Activated CD4-positive, alpha-beta T cell treated with anti-CD3 and anti-CD28 coated beads, Interleukin-2, amount 10 ng/mL, durations not matched to agents 24 days and 14 days (primary cell): ENCODE results near the gene TRIM39. TPM values are rescaled to one million over a fixed set of nuclear protein-coding genes. Genes with fewer than 3 reads are reported as not detected.
"Not testable (repeated sequence)": the region's sequence is repeated elsewhere in the genome, so short reads cannot be mapped to it uniquely, and the experiment has no call there.

Experiments used
- DNase-seq: peaks from one replicate; pipeline ENCODE4 v3.0.0; 2022
- H3K27ac Mint-ChIP-seq: one replicate; pipeline ENCODE4 v1.8.0; 2022; ENCODE audit warnings: mild to moderate bottlenecking, mixed read lengths
- H3K27me3 Mint-ChIP-seq: one replicate; pipeline ENCODE4 v1.8.0; 2022; ENCODE audit warnings: mixed read lengths
- H3K36me3 Mint-ChIP-seq: one replicate; pipeline ENCODE4 v1.8.0; 2022; ENCODE audit warnings: low read depth, mild to moderate bottlenecking, mixed read lengths
- H3K4me1 Mint-ChIP-seq: one replicate; pipeline ENCODE4 v1.8.0; 2021; ENCODE audit warnings: mixed read lengths
- H3K4me3 Mint-ChIP-seq: one replicate; pipeline ENCODE4 v1.8.0; 2022; ENCODE audit warnings: mild to moderate bottlenecking, moderate library complexity, mixed read lengths
- H3K9me3 Mint-ChIP-seq: one replicate; pipeline ENCODE4 v1.8.0; 2021; ENCODE audit warnings: mixed read lengths
- intact Hi-C: fragments of 100-400 bp; cut with micrococcal nuclease; formaldehyde crosslinking; loops from one replicate; pipeline ENCODE4 v1.15.1; 2023
- total RNA-seq: library from RNA; stranded (reverse); gene quantifications from 2 replicates; pipeline ENCODE4 v1.2.3, GENCODE V29; 2022

The TRIM39 gene
- 12.5 and 13.7 TPM in 2 replicates for total RNA-seq

- Mint-ChIP-seq H3K4me3 (peak within 1 kb of the TSS; percentile 96), H3K36me3 (peaks cover 43% of the 10 kb centered on the region), H3K27ac (peak within 1 kb of the TSS; percentile 99), H3K9me3 (peaks cover 4% of the 10 kb centered on the region), H3K4me1 (peaks cover 49% of the 10 kb centered on the region), H3K27me3 (no peaks in the 10 kb centered on the region)
- intact Hi-C loops = loop anchor here (1.0 to 5.0 kb wide), 4 partner anchors 19 to 259 kb away; partner anchors contain the start of genes GNL1, PPP1R11, PRR3 and RPP21
- peak; percentile 97 for DNase-seq
These were observed at the start of gene TRIM39 for GRCh38 chr6:30326526-30327231. Gene TRIM39 (plus strand): TSS chr6:30326927. CDS start chr6:30329318, 2,391 bp downstream.

GRCh38 chr6:30280988-30281387 lies 45.7 kb upstream of the TRIM39 start:
- intact Hi-C loops, H3K27ac Mint-ChIP-seq, H3K4me3 Mint-ChIP-seq, DNase-seq, H3K4me1 Mint-ChIP-seq: not testable (repeated sequence)
- peaks cover 11% of the 10 kb centered on the region for H3K27me3 Mint-ChIP-seq
- H3K36me3 Mint-ChIP-seq = peaks cover 22% of the 10 kb centered on the region
- peaks cover 46% of the 10 kb centered on the region for H3K9me3 Mint-ChIP-seq

GRCh38 chr6:30282522-30282921 lies 44.2 kb upstream of the TRIM39 start:
- Mint-ChIP-seq H3K4me3 (no peak overlapping the region), H3K4me1 (no peaks in the 10 kb centered on the region), H3K36me3 (peaks cover 27% of the 10 kb centered on the region), H3K27ac (no peak overlapping the region), H3K27me3 (peaks cover 5% of the 10 kb centered on the region), H3K9me3 (peaks cover 46% of the 10 kb centered on the region)
- intact Hi-C loops = no loop called here
- no peak for DNase-seq

- Mint-ChIP-seq H3K4me3 (no peak overlapping the region), H3K27me3 (no peaks in the 10 kb centered on the region), H3K36me3 (peaks cover 38% of the 10 kb centered on the region), H3K27ac (no peak overlapping the region), H3K4me1 (no peaks in the 10 kb centered on the region), H3K9me3 (peaks cover 54% of the 10 kb centered on the region)
- no peak for DNase-seq
- intact Hi-C loops = no loop called here
These were observed 43.0 kb upstream of the TRIM39 start for GRCh38 chr6:30283761-30284160.

GRCh38 chr6:30287139-30287538 lies 39.6 kb upstream of the TRIM39 start:
- intact Hi-C loops = no loop called here
- Mint-ChIP-seq H3K27me3 (no peaks in the 10 kb centered on the region), H3K4me1 (no peaks in the 10 kb centered on the region), H3K36me3 (peaks cover 57% of the 10 kb centered on the region), H3K27ac (no peak overlapping the region), H3K4me3 (no peak overlapping the region), H3K9me3 (peaks cover 57% of the 10 kb centered on the region)
- DNase-seq = no peak

- Mint-ChIP-seq H3K36me3 (peaks cover 62% of the 10 kb centered on the region), H3K9me3 (peaks cover 17% of the 10 kb centered on the region), H3K27me3 (no peaks in the 10 kb centered on the region), H3K4me1 (no peaks in the 10 kb centered on the region), H3K27ac (no peak overlapping the region), H3K4me3 (no peak overlapping the region)
- no peak for DNase-seq
- intact Hi-C loops = no loop called here
These were observed 30.9 kb upstream of the TRIM39 start for GRCh38 chr6:30295837-30296236.

GRCh38 chr6:30304002-30304401 lies 22.7 kb upstream of the TRIM39 start:
- peaks cover 28% of the 10 kb centered on the region for H3K9me3 Mint-ChIP-seq
- H3K4me3 Mint-ChIP-seq = no peak overlapping the region
- peak overlapping the region; percentile 46 for H3K27ac Mint-ChIP-seq
- intact Hi-C loops = loop anchor here (2.0 kb wide), 1 partner anchor 15 kb away; no protein-coding TSS in a partner anchor
- DNase-seq = no peak
- peaks cover 20% of the 10 kb centered on the region for H3K4me1 Mint-ChIP-seq
- H3K36me3 Mint-ChIP-seq = peaks cover 75% of the 10 kb centered on the region
- H3K27me3 Mint-ChIP-seq = no peaks in the 10 kb centered on the region

- Mint-ChIP-seq H3K4me3 (no peak overlapping the region), H3K27ac (no peak overlapping the region), H3K9me3 (no peaks in the 10 kb centered on the region), H3K36me3 (peaks cover 63% of the 10 kb centered on the region), H3K27me3 (no peaks in the 10 kb centered on the region), H3K4me1 (peaks cover 18% of the 10 kb centered on the region)
- no peak for DNase-seq
- intact Hi-C loops = no loop called here
These were observed 15.6 kb upstream of the TRIM39 start for GRCh38 chr6:30311101-30311500.

GRCh38 chr6:30311671-30312070 lies 15.1 kb upstream of the TRIM39 start:
- peaks cover 63% of the 10 kb centered on the region for H3K36me3 Mint-ChIP-seq
- no peak for DNase-seq
- no peaks in the 10 kb centered on the region for H3K27me3 Mint-ChIP-seq
- H3K27ac Mint-ChIP-seq = no peak overlapping the region
- peaks cover 17% of the 10 kb centered on the region for H3K4me1 Mint-ChIP-seq
- no peaks in the 10 kb centered on the region for H3K9me3 Mint-ChIP-seq
- intact Hi-C loops = no loop called here
- no peak overlapping the region for H3K4me3 Mint-ChIP-seq

GRCh38 chr6:30312266-30312665 lies 14.5 kb upstream of the TRIM39 start:
- intact Hi-C loops = no loop called here
- Mint-ChIP-seq H3K4me1 (peaks cover 16% of the 10 kb centered on the region), H3K36me3 (peaks cover 59% of the 10 kb centered on the region), H3K4me3 (no peak overlapping the region), H3K27ac (no peak overlapping the region), H3K9me3 (no peaks in the 10 kb centered on the region), H3K27me3 (no peaks in the 10 kb centered on the region)
- DNase-seq = no peak

GRCh38 chr6:30312676-30313321 lies 13.9 kb upstream of the TRIM39 start:
- intact Hi-C loops = no loop called here
- Mint-ChIP-seq H3K27me3 (no peaks in the 10 kb centered on the region), H3K36me3 (peaks cover 58% of the 10 kb centered on the region), H3K4me3 (no peak overlapping the region), H3K4me1 (peaks cover 21% of the 10 kb centered on the region), H3K27ac (no peak overlapping the region), H3K9me3 (no peaks in the 10 kb centered on the region)
- no peak for DNase-seq

GRCh38 chr6:30315156-30315555 lies 11.6 kb upstream of the TRIM39 start:
- DNase-seq = no peak
- no peak overlapping the region for H3K27ac Mint-ChIP-seq
- peaks cover 55% of the 10 kb centered on the region for H3K36me3 Mint-ChIP-seq
- intact Hi-C loops = no loop called here
- no peak overlapping the region for H3K4me3 Mint-ChIP-seq
- H3K27me3 Mint-ChIP-seq = no peaks in the 10 kb centered on the region
- H3K9me3 Mint-ChIP-seq = no peaks in the 10 kb centered on the region
- H3K4me1 Mint-ChIP-seq = peaks cover 34% of the 10 kb centered on the region

- Mint-ChIP-seq H3K4me3 (peak overlapping the region; percentile 11), H3K27me3 (no peaks in the 10 kb centered on the region), H3K27ac (peak overlapping the region; percentile 50), H3K9me3 (peaks cover 4% of the 10 kb centered on the region), H3K36me3 (peaks cover 59% of the 10 kb centered on the region), H3K4me1 (peaks cover 51% of the 10 kb centered on the region)
- no peak for DNase-seq
- intact Hi-C loops = loop anchor here (2.0 kb wide), 1 partner anchor 13 kb away; no protein-coding TSS in a partner anchor
These were observed 8.7 kb upstream of the TRIM39 start for GRCh38 chr6:30317913-30318589.
